KMS-11 (cell line): ENCODE measurements around the gene FAU.

Experiments used
- H2AFZ ChIP-seq: fragments of 200-600 bp; sonication (generic); 2 replicates; pipeline ENCODE4 v1.6.1; 2016; ENCODE audit warnings: antibody characterized with exemption, mixed run types, low read depth
- H3K27ac ChIP-seq: fragments of 200-600 bp; sonication (generic); 2 replicates; pipeline ENCODE4 v1.6.1; 2016; ENCODE audit warnings: mild to moderate bottlenecking, mixed run types
- H3K27me3 ChIP-seq: fragments of 200-600 bp; sonication (generic); 2 replicates; pipeline ENCODE4 v1.6.1; 2017; ENCODE audit warnings: mild to moderate bottlenecking, low read depth, mixed run types, moderate library complexity; ENCODE audit not compliant: insufficient read depth
- H3K36me3 ChIP-seq: fragments of 200-600 bp; sonication (generic); 2 replicates; pipeline ENCODE4 v1.6.1; 2017; ENCODE audit warnings: mild to moderate bottlenecking, mixed run types; ENCODE audit not compliant: insufficient read depth
- H3K4me1 ChIP-seq: fragments of 200-600 bp; sonication (generic); 2 replicates; pipeline ENCODE4 v1.6.1; 2016; ENCODE audit warnings: mild to moderate bottlenecking, low read depth, mixed run types; ENCODE audit not compliant: poor library complexity, severe bottlenecking
- H3K4me2 ChIP-seq: fragments of 200-600 bp; sonication (generic); 2 replicates; pipeline ENCODE4 v1.7.0; 2016; ENCODE audit warnings: mild to moderate bottlenecking, mixed run types
- H3K4me3 ChIP-seq: fragments of 200-600 bp; sonication (generic); IDR thresholded peaks from 2 replicates; pipeline ENCODE4 v1.6.1; 2017; ENCODE audit warnings: low read depth, low read length, mixed read lengths; ENCODE audit not compliant: insufficient read depth
- H3K79me2 ChIP-seq: fragments of 200-600 bp; sonication (generic); 2 replicates; pipeline ENCODE4 v1.6.1; 2016; ENCODE audit warnings: low read depth, mixed run types; ENCODE audit not compliant: insufficient read depth
- H3K9ac ChIP-seq: fragments of 200-600 bp; sonication (generic); 2 replicates; pipeline ENCODE4 v1.6.1; 2016; ENCODE audit warnings: mild to moderate bottlenecking, mixed run types
- H4K20me1 ChIP-seq: fragments of 200-600 bp; sonication (generic); 2 replicates; pipeline ENCODE4 v1.6.1; 2016; ENCODE audit warnings: mild to moderate bottlenecking, mixed run types; ENCODE audit not compliant: insufficient read depth
- TF ChIP-seq, protein P1 (sequence below): fragments of 200-600 bp; sonication (generic); conservative IDR thresholded peaks from 2 replicates; pipeline ENCODE4 v1.6.1; 2017; ENCODE audit warnings: low read depth, mild to moderate bottlenecking, antibody characterized with exemption, low read length, moderate library complexity, mixed read lengths

FAU gene

DNA sequence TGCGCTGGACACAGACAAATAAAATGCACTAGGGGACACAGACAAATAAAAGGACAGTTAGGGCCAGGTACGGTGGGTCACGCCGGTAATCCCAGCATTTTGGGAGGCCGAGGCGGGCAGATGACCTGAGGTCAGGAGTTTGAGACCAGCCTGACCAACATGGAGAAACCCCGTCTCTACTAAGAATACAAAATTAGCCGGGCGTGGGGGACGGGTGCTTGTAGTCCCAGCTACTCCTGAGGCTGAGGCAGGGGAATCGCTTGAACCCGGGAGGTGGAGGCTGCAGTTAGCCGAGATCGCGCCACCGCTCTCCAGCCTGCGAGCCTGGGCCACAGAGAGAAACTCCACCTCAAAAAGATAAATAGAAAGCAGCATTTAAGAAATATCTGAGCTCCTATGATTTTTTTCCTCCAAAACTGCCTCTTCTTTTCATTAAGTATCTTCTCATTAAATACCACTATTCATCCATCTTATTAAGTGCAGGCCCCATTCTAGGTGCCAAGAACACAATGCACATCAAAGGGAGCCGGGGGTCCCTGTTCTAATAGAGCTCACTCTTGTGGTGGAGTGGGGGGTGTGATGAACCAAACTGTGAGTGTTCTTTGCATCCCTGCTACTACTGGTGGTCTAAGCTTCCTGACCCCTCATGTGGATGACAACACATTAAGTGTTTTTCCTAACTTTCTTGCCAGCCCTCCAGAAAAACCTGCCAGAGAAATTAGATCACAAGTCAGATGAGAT, 3.7 kb downstream of the FAU start:
- H3K4me2 ChIP-seq: no peak overlapping the region; the same call in 1 of the 2 replicates

DNA sequence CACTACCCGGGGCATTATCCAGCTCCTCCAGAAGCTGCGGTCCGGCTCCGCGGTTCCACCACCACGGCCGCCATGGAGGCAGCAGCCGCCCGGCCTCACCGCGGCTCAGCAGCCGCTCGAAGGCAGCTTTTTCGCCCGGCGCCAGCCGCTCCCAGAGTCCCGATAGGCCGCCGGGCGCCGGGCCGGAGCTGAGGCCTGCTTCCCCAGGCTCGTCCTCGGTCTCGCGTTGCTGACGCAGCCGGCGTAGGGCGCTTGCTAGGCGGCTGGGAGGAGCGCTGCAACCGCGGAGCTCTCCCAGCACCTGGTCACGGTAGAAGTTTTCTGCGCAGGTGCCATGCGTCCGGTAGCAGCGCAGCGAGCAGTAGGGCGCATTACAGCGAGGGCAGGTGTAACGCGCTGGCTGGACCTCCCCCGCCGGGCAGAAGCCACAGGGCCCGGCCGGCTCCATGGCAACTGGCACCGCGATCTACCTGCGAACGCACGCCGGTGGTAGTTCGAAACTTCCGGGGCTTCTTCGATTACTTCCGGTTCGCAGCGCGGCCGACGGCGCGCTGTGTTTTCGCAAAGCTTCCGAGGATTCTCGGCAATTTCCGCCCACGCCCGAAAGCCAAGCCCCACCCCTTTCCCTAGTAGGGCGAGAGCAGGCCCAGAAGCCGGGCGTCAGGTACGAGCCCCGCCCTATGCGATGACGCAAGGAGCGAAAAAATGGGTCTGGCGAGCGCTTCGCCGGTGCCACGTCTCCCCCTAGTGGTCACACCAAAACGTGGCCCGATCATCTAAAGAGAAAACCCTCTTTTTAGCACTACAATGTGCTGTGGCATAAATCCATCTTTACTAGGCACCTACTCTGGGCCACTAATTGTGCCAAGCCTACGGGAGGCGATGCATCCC, 4.5 kb downstream of the FAU start, which contains the start of gene ZNHIT2:
Gene ZNHIT2, minus strand, starts transcription at position 496 of the 891 bp plus-strand sequence. Its CDS starts 48 bp downstream, at position 448.
- Histone ChIP-seq H3K79me2 (peaks cover 50% of the 10 kb centered on the region), H3K27me3 (no peaks in the 10 kb centered on the region), H3K4me2 (peak within 1 kb of the TSS; percentile 89), H3K4me1 (peaks cover 46% of the 10 kb centered on the region), H3K36me3 (no peaks in the 10 kb centered on the region), H3K27ac (peak within 1 kb of the TSS; percentile 99), H3K9ac (peak within 1 kb of the TSS; percentile 95), H3K4me3 (no peak within 1 kb of the TSS), H2AFZ (0 out of 2 replicates have a peak within 1 kb of the TSS, but pooled peaks have one; percentile 6), H4K20me1 (no peaks in the 10 kb centered on the region)
- TF ChIP-seq, protein P1, sequence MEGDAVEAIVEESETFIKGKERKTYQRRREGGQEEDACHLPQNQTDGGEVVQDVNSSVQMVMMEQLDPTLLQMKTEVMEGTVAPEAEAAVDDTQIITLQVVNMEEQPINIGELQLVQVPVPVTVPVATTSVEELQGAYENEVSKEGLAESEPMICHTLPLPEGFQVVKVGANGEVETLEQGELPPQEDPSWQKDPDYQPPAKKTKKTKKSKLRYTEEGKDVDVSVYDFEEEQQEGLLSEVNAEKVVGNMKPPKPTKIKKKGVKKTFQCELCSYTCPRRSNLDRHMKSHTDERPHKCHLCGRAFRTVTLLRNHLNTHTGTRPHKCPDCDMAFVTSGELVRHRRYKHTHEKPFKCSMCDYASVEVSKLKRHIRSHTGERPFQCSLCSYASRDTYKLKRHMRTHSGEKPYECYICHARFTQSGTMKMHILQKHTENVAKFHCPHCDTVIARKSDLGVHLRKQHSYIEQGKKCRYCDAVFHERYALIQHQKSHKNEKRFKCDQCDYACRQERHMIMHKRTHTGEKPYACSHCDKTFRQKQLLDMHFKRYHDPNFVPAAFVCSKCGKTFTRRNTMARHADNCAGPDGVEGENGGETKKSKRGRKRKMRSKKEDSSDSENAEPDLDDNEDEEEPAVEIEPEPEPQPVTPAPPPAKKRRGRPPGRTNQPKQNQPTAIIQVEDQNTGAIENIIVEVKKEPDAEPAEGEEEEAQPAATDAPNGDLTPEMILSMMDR: peak; percentile 94

More for the DNA sequence above, 3.7 kb downstream of the FAU start:
- Histone ChIP-seq H3K79me2 (peaks cover 57% of the 10 kb centered on the region), H3K27me3 (no peaks in the 10 kb centered on the region), H3K4me3 (no peak overlapping the region), H3K9ac (no peak overlapping the region), H3K4me1 (peaks cover 48% of the 10 kb centered on the region), H3K36me3 (no peaks in the 10 kb centered on the region), H4K20me1 (no peaks in the 10 kb centered on the region), H2AFZ (no peak overlapping the region), H3K27ac (peak overlapping the region; percentile 6; the same call in 1 of the 2 replicates)
- TF ChIP-seq, protein P1: no peak; the same call in 1 of the 2 replicates

DNA sequence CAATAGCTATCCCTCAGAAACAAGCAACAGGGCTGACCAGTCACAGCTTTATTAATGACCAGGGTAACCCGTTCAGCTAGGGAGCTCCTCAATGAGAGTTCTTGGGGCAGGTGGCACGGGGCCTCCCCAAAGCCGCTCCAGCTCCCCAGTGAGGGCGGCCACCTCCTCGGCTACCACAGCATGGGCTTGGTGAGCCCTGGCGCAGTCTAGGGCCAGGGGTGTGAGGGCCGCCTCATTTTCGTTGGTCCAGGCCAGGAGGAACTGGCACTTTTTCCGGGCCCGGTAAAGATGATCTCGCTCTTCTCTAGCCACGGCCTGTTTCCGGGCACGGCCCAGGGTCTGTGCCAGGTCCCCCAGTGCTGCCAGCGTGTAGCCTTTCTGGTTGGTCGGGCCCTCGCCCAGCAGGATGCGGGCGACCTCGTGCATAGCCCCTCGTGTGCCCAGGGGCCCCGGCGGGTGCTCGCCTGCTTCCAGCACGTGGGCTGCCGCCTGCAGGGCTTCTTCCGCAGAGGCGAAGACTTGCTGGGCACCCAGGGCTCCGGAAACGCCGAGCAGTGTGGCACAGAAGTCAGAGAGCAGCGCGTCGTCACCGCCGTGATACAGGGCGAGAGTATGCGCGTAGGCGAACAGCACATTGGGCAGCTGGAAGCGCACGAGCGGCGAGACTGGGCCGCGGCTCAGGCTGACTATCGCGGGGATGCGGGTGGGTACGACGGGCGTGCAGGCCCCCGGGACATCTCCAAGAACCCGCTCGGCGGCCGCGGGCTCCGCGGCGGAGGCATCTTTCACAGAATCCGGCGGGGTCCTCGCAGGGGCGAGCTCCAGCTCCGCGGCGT, 5.3 kb downstream of the FAU start:
- TF ChIP-seq, protein P1: no peak
- H2AFZ ChIP-seq: 0 out of 2 replicates have a peak overlapping the region, but pooled peaks have one; percentile 6
- no peaks in the 10 kb centered on the region for H4K20me1 ChIP-seq
- no peak overlapping the region for H3K4me3 ChIP-seq
- H3K79me2 ChIP-seq: peaks cover 47% of the 10 kb centered on the region
- H3K4me1 ChIP-seq: peaks cover 46% of the 10 kb centered on the region
- H3K9ac ChIP-seq: peak overlapping the region; percentile 95
- peak overlapping the region; percentile 99 for H3K27ac ChIP-seq
- H3K36me3 ChIP-seq: no peaks in the 10 kb centered on the region
- no peaks in the 10 kb centered on the region for H3K27me3 ChIP-seq
- H3K4me2 ChIP-seq: peak overlapping the region; percentile 89
